Measurements from ENCODE around the gene OR52B6. TPM values are rescaled to one million over a fixed set of nuclear protein-coding genes. Genes with fewer than 3 reads are reported as not detected.

The OR52B6 gene
- total and polyA plus RNA-seq, 10 of the 15 experiments (the other 5 are each of a cell fraction or from before 2014, with no cell fraction given), result 0.07 TPM; not detected in 9

GRCh38 chr11:5622802-5623201 lies 42.1 kb downstream of the OR52B6 start:
- ATAC-seq (no peak), DNase-seq (ENCODE audit: low read depth, low spot score) (no peak), FAIRE-seq (no peak)
- RAD21 ChIA-PET (ENCODE audit: unreplicated experiment), result interaction anchor here (0.6 to 1.0 kb wide), 3 partner anchors 12 to 26 kb away, joined by 3 to 4 read pairs (median 3); no protein-coding TSS in a partner anchor
- CTCF ChIA-PET, result interaction anchor here (0.8 to 1.5 kb wide), 3 partner anchors 10 to 62 kb away, joined by 3 to 6 read pairs (median 4); partner anchors contain the start of gene TRIM5
- Histone ChIP-seq H3K79me2 (ENCODE audit: control insufficient read depth, insufficient read depth, low read length) (peaks cover 17% of the 10 kb centered on the region), H3K4me3 (no peak overlapping the region), H3K36me3 (ENCODE audit: control insufficient read depth in 2 of 2, insufficient read depth in 2 of 2, low read length in 1 of 2) (no peaks in the 10 kb centered on the region), H3K27me3 (replicated peaks in 1 of 2; ENCODE audit: control insufficient read depth in 2 of 2, insufficient read depth in 2 of 2, low read length in 1 of 2) (no peaks in the 10 kb centered on the region), H3K9ac (ENCODE audit: control insufficient read depth, insufficient read depth, low read length) (no peak overlapping the region), H3K9me3 (replicated peaks; ENCODE audit: control insufficient read depth, insufficient read depth, low read length) (no peaks in the 10 kb centered on the region), H4K20me1 (ENCODE audit: control insufficient read depth, insufficient read depth) (no peaks in the 10 kb centered on the region), H3K4me2 (ENCODE audit: control insufficient read depth, insufficient read depth) (no peak overlapping the region), H3K4me1 (ENCODE audit: control insufficient read depth, insufficient read depth, low read length) (peaks cover 2% of the 10 kb centered on the region; the same call in 1 of the 2 replicates), H3K27ac (ENCODE audit: control insufficient read depth, insufficient read depth) (no peak overlapping the region), H2AFZ (ENCODE audit: control insufficient read depth, low read depth, low read length) (no peak overlapping the region)
- no TSS peak for BruUV-seq (replicated peaks)
- no peak for TF ChIP-seq ZBTB4 (CRISPR knock-in tag; IDR thresholded peaks at IDR 0.05)
- TF ChIP-seq ZZZ3 (IDR thresholded peaks at IDR 0.05; ENCODE audit: control insufficient read depth, insufficient read length, low read depth), result no peak
- no peak for TF ChIP-seq MEF2B (IDR thresholded peaks at IDR 0.05; ENCODE audit: partially characterized antibody, poor library complexity, severe bottlenecking)
- TF ChIP-seq REST (IDR thresholded peaks at IDR 0.05; ENCODE audit: low read depth, low read length), result no peak
- TF ChIP-seq RAD51 (IDR thresholded peaks at IDR 0.05), result no peak
- no peak for TF ChIP-seq YBX1 (IDR thresholded peaks at IDR 0.05)
- no peak for TF ChIP-seq STAT1 (conservative IDR thresholded peaks at IDR 0.05)
- TF ChIP-seq NR2C2 (IDR thresholded peaks at IDR 0.05; ENCODE audit: borderline replicate concordance, control insufficient read depth, insufficient read length, low read depth), result no peak
- intact Hi-C loops (cut with micrococcal nuclease; ENCODE audit: unreplicated experiment) (no loop called here), in situ Hi-C loops (cut with MboI) (loop anchor here (10.0 kb wide), 1 partner anchor 1122 kb away; no protein-coding TSS in a partner anchor)
- SMC1A ChIA-PET (ENCODE audit: uncharacterized antibody, unreplicated experiment), result interaction anchor here (0.7 to 1.6 kb wide), 5 partner anchors 9 to 126 kb away, joined by 3 to 8 read pairs (median 3); partner anchors contain the start of gene TRIM5
- POLR2A ChIA-PET, result interaction anchor here (0.6 to 0.7 kb wide), 3 partner anchors 47 to 74 kb away, joined by 4 to 7 read pairs (median 6); no protein-coding TSS in a partner anchor
- 98% methylated on average over 3 of the region's 3 CpGs for WGBS (ENCODE audit: insufficient coverage, insufficient replicate concordance, low lambda C conversion rate, missing lambda C conversion rate)

All from GM12878 (cell line).